ENCODE measurements around the gene CELSR1.

The CELSR1 gene

DNA sequence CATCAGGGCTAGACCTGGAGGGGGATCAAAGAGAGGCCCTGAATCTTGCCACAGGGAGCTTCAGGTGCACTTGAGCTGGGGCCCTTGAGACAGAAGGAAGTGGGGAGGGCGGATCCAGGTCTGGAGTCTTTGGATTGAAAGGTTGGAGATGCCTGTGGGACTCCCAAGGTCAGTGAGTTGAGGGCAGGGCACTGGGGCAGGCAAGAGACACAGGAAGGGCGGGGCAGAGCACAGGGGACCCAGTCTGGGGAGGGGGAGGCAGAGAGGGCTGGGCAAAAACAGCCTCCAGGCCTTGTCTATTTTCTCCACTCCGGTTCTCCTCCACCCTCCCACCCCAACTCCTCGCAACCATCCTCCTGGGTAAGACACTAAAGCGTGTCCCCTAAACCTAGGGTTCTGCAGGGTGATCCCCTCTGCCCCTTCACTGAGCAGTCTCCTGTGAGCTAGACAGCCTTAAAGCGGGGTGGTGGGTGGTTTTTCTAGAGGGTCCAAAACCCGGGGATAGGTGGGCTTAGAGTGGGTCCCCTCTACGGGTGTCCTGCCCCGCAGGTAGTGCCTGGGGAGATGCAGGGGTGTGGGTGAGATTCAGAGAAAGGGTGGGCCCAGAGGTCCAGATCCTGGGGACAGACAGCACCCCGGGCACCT lies 38.6 kb upstream of the CELSR1 start:
- DNase-seq, result no peak

DNA sequence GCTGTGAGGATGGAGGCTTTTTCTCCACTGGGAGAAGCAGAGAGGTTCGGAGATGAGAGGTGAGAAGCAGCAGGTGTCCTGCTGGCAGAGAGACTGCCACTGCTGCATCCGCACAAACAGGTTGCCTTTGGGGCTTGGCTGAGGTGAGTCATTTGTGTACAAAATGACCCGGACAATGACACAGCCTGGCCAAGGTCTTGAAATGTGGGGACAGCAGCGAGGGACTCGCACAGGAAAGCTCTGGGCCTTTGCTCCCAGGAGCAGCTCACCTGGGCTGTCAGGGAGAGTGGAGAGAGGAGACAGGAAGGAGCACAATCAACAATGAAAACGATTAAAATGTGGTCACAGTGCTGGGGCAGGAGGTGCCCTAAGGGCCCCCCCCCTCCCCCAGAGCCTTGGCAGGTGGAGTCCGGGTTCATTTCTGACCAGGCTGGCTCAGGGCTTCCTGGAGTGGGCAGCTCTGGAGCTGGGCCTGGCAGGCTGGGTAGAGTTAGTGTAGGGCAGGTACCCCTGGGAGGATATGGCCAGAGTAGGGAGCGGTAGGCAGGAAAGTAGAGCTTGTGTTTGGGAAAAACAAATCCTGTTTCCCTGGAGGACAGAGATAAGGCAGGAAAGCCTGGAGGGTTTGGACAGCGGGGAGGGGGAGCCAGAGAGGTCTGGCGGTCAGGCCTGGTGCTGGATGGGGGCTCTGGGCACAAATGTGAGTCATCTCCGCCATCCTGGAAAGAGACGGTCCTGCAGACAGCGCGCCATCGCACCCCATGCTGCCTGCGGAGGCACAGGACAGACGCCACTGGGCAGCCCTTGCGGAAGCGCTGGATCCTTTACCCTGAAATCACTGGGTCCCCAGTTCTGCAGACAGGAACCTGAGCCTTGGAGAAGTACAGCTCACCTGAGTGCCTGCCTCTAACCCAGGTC lies 37.8 kb upstream of the CELSR1 start:
- DNase-seq, result no peak

DNA sequence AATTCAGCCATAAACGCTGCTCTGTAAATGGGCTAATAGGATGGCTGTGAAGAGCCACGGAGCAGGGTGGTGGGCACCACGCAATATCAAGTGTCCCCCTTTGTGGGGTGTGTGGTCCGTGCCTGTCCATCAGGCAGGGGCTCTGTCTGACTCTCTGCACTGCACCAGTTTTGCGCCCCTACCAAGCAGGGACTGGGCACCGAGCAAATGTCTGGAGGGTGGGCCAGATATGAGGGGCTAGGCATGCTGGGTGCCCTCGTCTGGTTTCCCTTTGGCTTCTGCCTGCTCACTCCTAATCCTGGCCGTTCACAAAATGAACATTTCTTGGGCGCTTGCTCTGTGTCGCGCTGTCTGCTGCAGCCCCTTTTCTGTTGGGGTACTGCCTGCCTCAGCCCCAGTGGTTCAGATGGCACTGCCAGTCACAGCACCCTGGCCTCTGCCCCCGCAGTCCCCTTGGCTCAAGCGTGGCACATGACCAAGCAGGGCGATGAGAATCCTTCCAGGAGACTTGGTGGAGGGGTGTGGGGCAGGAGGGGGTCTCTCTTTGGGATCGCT lies 37.1 kb upstream of the CELSR1 start:
- DNase-seq, result no peak

DNA sequence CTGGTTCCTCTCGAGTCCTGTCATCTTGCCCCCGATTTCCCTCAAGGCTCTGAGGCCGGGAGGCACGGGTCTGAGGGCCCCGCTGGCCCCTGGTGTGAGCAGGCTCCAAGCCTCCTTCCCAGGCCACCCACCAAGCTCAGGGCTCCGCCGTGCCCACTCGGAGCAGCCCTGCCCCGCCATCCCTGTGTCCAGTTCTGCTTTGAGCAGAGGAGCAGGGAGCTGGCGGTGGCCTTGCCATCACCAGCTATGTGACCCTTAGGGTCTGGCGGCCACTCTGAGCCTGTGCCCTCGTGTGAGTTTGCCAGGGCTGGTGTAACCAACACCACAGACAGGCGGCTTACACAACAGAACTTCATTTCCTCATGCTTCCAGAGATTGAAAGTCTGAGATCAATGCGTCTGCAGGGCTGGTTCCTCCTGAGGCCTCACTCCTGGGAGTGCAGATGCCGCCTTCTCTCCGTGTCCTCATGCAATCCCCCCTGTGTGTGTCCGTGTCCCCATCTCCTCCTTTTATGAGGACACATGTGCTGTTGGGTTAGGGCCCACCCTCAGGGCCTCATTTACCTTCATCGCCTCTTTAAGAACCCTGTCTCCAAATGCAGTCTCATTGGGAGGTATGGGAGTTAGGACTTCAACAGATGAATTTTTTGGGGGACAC lies 36.5 kb upstream of the CELSR1 start:
- DNase-seq, result no peak

DNA sequence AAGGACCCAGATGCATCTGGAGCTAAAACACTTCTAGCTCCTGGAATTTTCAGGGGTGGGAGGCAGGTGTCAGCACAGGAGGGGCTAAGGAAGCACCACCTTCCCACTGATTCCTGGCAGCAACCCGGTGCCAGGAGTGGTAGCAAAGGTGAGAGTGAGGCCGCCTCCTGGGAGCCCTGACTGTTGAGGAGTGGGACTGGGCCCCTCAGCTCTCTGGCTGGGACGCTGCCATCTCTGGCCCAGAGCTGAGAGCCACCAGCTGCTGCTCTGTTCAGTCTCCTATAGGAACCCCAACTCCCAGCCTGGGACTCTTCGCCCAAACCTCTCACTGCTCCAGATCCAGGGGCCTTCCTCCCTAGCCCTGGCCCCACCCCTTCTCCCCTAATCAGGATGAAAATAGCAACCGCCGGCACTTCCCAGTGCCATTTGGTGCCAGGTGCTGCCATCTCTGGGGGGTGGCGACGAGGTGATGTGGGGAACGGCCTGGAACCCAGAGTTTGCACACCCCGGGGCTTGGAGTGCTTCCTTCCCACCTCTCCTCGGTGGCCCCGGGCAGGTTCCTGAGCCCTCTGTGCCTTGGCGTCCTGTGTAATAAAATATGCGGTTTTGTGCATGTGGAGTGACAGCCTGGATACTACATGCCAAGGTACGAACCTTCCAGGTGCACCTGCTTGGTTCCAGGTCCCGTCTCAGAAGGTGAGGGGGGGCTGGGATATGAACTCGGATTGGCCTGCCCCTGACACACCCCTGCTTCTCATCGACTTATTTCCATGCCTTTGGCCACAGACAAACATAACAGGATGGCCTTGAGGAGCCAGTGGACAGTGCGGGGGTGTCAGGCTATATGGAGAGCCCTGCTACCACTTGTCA lies 35.7 kb upstream of the CELSR1 start:
- DNase-seq, result no peak

DNA sequence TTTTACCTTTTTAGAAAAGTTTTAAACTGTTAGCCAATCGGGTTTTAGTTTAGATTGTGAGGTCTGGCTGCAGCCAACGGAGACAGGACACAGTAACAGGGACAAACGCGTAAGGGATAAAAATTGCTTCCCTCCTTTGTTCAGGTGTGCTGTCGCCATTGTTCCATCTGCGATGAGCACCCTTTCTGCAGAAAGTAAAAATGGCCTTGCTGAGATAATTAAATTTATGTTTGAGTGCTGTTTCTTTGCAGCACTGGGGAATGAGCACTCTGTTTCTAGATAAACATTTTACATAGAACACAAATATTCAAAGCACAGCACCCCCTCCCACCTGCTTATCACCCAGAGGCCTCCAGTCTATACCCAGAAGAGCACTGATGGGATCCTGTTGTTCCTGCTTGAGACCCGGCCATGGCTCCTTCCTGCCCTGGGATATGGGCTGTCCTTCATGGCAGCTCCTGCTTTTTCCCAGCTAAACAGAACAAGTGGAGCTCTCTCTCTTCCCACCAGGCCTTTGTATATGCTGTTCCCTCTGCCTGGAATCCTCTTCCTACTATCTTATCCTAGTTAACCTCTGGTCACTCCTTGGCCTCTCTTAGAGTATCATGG lies 34.3 kb upstream of the CELSR1 start:
- DNase-seq, result no peak

DNA sequence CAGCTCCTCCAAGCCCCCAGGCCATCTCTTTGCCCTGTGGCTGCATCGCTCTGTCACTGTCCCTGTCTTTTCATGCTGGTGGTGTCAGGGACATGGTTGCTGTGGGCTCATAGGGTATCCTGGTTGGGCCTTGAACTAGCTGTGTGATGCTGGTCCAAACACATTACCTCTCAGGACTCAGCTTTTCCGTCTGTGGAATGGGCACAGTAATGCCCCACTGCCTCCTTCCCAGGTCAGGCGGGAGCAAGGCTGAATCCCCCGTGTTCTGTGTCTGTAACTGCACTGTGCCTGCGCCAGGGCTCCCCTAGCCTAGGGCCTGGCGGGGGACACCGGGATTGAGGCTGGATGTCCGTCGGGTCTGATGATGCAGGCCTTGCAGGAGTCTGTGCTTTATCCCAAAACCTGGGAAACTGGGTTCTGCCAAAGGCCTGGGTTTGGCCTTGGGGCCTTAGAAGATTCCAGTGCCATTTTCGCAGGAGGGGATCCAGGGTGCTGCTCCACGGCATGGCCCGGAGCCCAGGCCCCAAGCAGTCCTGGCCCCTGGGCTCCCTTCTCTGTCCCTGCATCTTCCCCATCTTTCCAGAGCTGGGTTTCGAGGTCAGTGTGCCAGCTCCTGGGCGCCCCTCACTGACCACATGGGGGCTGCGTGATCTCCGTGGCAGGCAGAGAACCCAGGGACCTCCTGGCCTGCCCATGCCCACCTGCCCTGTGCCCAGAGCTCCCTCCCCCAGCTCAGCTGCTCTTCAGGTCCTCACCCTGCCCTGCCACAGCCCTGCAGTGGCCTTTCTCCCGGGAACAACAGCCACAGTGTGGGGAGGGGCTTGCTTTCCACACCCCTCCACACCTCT lies 32.7 kb upstream of the CELSR1 start:
- no peak for DNase-seq

DNA sequence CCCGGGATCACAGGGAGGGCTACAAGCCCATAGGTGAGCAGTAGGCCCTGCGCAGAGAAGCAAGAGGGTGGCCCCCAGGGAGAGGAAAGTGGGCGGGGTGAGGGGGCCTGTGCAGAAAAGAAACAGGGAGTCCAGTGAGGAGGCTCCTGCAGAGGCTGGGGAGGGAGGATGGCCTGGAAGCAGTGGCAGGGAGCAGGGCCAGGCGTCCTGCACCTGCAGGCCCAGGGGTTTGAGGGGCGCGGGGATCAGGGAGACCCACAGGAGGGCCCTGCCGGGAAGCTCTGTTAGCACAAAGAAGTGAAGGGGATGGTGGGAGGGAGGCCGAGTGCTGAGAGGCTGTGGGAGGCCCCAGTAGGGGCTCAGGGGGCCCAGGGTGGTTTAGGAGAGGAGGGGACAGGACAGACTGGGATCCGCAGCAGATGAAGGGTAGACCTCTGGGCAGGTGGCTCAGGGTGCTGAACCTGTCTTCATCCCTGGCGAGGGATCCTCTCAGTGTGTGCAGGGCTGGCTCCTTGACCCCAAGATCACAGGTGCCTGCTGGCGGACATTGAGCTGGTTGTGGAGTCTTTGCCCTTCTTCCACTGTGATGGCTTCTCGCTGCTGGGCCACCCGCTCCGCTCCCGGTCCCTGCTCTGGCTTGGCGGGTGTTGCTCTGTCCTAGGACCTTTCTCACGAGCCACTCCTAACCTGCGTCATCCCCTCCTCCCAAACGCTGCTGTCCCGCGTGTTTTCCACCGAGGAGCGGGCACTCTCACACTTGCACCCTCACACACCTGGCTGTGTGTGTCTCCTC lies 31.8 kb upstream of the CELSR1 start:
- no peak for DNase-seq

DNA sequence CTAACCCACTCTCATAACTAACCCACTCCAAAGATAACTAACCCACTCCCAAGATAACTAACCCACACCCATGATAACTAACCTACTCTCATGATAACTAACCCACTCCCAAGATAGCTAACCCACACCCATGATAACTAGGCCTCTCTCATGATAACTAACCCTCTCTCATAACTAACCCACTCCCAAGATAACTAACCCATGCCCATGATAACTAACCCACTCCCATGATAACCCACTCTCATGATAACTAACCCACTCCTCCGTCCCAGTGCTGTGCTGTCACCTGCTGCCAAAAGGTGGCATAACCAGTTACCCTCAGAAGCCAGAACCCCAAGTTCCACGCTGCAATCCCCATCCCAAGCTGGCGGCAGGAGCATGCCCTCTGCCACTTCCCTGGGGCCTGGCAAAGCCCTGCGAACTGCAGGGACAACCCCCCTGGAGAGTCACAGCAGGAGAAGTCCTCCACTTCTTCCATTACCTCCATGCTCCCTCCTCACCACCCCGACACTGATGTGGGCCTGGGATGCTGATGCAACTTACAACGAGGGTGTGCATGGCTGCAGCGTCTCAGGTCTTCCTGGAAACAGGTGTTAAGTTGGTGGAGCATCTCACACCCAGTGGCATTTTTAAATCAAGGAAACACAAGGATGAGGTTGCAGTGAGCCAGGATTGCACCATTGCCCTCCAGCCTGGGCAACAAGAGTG lies 30.8 kb upstream of the CELSR1 start:
- no peak for DNase-seq

DNA sequence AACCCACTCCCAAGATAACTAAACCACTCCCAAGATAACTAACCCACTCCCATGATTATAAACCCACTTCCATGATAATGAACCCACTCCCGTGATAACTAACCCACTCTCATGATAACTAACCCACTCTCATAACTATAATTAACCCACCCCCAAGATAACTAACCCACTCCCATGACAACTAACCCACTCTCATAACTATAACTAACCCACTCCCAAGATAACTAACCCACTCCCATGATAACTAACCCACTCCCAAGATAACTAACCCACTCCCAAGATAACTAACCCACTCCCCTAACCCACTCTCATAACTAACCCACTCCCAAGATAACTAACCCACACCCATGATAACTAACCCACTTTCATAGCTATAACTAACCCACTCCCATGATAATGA lies 30.1 kb upstream of the CELSR1 start:
- no peak for DNase-seq

DNA sequence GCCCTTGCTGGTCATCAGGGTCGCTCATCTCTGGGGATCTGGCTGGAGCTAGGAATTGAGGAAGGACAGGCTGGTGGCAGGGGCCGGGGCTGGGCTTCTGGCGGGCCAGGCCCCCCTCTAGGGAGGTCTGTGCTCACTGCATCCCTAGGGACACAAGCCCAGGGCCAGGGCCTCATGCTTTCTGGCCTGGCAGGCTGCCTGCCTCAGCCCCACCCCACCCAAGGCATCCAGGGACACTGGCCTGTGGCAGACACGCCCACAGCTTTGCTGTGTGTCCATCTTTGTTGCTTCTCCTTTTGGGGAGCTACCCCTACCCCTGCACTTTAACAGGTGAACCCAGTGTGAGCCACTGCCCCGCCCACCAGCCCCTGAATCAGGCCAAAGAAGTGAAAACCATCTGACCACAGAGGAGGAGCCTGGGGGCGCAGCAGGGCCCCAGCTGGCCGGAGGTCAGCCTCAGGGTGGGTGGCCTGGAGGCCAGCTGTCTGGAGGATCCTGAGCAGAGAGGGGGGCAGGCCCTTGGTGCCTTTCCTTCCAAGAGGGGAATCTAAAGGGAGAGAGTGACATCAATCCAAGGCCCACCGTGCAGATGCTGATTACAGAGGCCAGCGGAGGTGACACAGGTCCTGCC lies 26.8 kb upstream of the CELSR1 start:
- no peak for DNase-seq

DNA sequence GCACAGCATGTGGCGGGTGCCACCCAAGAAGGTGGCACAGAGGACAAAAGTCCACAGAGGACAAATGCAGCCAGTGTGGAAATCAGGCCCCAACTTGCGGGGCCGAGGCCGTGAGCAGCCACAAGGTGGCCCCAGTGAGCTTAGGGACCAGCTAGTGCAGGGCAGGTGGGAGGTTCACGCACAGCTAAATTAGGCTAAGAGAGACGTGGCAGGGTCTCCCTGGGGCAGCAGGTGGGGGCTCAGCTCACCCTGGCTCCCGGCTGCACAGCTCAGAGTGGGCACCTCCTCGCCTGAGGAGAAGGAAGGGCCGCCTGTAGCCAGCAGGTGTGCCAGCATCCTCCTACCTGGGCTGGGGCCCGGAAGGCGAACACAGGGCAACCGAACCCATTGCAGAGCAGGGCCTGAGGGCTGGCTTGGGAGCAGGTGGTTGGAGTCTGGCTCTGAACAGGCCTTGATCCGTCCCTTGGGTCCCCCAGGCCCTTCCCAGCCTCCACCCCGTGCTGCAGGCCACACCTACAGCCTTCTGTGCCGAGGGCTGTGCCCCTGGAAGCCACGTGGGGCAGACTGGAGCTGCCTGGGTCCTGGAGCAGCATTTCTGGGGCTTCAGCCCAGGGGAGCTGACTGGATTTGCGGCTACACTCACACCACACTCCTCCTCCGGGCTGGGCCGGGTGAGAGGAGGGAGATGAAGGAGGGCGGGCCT lies 26.1 kb upstream of the CELSR1 start:
- no peak for DNase-seq

DNA sequence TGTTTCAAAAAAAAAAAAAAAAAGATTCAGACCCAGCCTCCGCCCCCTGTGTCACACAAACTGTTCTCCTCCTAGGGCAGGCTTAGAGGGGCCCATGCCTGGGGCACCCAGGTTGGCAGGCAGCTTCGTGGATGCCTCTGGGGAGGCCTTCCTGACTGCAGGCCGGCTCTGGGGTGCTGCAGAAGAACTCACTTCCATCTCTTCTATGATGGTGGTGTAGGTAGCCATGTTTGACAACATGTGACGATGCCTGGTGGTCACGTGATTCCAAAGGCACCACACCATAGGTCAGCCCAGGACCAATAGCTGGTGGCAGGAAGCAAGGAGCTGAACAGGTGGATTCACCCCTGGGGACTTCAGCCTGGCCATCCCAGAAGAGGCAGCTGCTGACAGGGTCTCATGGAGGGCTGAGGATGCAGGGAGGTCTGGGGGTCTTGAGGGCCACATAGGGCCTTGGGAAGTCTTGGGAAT lies 24.1 kb upstream of the CELSR1 start:
- DNase-seq, result no peak

DNA sequence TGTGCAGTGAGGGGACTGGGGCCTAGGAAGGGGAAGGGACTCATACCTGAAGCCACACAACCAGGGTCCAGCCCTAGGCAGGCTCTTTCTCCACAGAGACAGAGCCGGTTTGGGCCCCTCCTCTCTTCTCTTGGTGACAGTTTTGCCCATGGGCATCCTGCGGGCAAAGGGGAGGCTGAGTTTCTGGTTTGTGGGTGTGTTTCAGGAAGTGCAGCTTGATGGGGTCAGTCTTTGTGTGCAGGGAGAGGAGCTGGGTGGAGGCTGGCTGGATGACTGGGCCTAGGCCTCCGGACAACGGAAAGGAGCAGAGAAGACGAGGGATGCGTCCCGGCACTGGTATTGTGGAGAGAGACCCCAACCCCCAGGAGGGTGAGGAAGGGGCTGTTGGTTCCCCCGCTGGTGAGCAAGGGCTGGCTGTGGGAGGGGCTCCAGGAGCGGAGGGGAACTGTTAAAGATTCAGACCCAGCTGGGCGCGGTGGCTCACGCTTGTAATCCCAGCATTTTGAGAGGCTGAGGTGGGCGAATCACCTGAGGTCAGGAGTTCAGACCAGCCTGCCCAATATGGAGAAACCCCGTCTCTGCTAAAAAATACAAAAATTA lies 23.4 kb upstream of the CELSR1 start:
- no peak for DNase-seq

DNA sequence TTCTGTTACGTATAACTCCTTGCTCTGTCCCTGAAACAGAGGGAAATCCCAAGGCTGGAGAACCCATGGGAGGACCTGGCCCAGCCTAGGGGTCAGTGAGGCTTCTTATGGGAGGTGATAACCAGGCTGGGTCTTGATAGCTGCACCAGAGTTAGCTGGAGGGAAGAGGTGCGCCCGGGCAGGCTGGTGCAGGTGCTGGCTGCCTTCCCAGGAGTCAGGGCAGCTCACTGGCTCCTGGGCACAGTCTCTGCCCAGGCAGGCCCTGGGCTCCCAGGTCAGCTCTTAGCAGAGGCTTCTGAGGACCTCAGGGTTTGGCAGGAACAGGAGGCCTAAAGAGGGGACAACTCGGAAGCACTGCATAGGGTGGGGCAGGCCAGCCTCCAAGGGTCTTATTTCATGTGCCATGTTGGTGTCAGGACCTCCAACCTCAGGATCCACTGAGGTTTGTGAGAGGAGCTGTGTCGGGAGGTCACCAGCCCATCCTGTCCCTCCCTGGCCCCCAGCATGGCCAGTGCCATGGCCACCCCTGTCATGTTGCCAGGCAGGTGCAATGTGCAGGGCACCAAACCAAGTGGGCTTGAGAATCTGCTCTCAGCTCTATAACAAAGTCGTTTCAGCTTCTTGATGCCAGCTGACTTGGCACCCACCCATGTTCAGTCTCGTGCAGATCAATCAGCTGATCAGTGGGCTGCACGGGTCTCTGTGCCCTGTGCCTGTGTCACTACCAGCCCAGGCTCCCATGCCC lies 20.5 kb upstream of the CELSR1 start:
- no peak for DNase-seq

DNA sequence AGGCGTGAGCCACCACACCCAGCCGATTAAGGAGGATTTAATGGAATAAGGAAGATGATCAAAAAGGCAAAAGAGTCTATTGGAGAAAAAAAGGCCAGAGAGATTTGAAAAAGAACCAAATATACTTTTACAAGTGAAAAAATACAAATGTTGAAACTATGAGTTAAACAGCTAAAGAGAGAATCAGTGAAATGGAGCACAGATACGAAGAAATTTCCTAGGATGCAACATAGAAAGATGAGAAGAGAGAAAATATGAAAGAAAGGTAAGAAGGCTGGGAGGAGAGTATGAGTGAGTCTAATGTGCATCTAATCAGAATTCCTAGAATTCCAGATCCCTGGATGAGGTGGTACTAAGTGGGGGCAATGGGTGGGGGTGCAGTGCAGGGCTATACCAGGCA lies 19.4 kb upstream of the CELSR1 start:
- no peak for DNase-seq

DNA sequence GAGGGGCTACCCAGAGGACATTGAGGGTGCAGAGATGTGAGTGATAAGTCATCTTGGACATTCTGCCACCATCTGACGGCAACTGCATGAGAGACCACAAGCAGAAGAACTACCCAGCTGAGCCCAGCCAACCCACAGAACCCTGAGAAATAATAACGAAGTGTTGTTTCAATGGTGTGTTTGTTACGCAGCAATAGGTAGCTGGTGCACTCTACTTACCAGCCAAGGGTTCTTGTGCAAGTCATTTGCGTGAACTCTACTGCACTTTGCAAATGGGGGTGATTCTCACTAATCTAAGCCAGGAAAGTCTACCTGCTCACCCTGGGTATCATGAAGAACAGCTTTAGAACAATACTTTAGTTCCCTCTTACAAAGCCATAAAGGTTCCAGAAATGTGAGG lies 15.8 kb upstream of the CELSR1 start:
- DNase-seq, result no peak

All from cortex of kidney (tissue), 1 donor.